Measurements from ENCODE around the gene TANC1.

TANC1 gene

DNA sequence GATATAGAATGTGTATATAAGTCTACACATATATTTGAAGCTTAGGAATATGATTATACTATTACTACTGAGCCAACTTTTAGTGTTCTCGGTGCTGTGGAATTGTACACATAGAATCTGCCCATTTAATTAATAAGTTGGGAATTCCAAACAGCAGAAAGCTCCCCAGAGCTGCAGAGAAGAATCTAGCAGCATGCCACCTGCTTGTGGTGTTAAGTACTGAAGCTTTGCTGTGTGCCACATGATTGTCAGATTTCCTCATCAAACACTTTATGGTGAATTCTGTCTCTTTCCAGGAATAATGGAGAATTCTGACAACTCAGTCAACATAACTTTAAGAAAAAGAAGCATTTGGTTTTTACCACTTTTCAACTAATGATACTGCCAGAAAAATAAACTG, 200.3 kb downstream of the TANC1 start:
- no peak for DNase-seq (ENCODE audit: low read depth)
- TF ChIP-seq, protein P1, sequence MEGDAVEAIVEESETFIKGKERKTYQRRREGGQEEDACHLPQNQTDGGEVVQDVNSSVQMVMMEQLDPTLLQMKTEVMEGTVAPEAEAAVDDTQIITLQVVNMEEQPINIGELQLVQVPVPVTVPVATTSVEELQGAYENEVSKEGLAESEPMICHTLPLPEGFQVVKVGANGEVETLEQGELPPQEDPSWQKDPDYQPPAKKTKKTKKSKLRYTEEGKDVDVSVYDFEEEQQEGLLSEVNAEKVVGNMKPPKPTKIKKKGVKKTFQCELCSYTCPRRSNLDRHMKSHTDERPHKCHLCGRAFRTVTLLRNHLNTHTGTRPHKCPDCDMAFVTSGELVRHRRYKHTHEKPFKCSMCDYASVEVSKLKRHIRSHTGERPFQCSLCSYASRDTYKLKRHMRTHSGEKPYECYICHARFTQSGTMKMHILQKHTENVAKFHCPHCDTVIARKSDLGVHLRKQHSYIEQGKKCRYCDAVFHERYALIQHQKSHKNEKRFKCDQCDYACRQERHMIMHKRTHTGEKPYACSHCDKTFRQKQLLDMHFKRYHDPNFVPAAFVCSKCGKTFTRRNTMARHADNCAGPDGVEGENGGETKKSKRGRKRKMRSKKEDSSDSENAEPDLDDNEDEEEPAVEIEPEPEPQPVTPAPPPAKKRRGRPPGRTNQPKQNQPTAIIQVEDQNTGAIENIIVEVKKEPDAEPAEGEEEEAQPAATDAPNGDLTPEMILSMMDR (IDR thresholded peaks at IDR 0.05; ENCODE audit: low read depth, low read length, missing control alignments), result no peak

DNA sequence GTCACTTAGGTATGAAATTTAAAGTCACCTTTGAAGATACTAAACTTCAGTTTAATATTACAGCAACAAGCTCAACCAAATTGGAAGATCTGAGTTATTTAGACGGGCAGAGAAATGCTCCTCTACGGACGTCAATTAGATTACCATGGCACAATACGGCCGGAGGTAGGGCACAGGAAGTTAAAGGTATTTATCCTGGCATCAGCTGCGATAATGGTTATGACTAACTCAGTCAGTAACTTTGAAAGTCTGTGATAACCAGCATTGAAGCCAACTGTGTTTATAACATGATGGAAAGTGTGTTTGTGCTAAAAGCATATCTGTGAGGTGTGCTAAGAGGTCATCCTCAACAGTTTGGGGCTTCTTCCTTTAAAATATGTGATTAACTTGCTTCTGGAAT, 200.7 kb downstream of the TANC1 start:
- no peak overlapping the region for H3K4me3 ChIP-seq (ENCODE audit: low read depth, low read length)
- DNase-seq (ENCODE audit: low read depth), result no peak
- TF ChIP-seq, protein P1 (IDR thresholded peaks at IDR 0.05; ENCODE audit: low read depth, low read length, missing control alignments), result no peak

More for the DNA sequence above, 200.3 kb downstream of the TANC1 start:
- H3K4me3 ChIP-seq (ENCODE audit: low read depth, low read length), result no peak overlapping the region

DNA sequence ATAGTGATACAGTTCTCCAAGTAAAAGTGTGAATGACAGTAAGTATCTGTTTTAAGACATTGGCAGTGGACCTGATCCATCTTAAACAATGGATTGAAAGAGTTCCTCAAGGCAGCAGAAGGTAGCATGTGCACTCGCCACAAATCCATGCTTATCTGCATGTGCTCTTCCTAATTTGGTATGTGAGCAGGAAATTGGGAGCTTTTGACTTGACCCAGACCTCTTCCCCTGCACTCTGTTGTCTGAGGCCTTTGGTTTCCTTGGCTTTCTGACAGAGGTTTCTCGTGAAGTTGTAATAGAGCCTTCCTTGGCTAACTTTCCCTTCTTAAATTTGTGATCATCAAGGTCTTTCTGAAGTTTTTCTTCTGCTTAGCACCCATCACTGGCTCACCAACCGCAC, 204.0 kb downstream of the TANC1 start:
- TF ChIP-seq, protein P1 (IDR thresholded peaks at IDR 0.05; ENCODE audit: low read depth, low read length, missing control alignments), result no peak
- H3K4me3 ChIP-seq (ENCODE audit: low read depth, low read length), result no peak overlapping the region
- DNase-seq (ENCODE audit: low read depth), result no peak

DNA sequence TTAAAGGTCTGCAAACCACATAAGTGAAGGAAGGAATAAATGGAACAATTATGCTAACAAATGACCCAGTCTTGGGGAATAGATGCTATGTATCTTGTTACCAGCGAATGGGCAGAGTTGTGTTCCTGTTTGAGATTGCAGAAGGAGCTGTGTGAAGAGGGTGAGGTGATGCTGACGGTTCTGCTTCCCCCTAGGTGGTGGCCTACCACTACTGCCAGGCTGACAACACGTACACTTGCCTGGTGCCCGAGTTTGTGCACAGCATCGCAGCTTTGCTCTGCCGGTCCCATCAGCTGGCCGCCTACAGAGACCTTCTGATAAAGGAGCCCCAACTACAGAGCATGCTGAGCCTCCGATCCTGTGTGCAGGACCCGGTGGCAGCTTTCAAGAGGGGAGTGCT, 206.3 kb downstream of the TANC1 start:
- DNase-seq (ENCODE audit: low read depth), result no peak
- H3K4me3 ChIP-seq (ENCODE audit: low read depth, low read length), result no peak overlapping the region
- TF ChIP-seq, protein P1 (IDR thresholded peaks at IDR 0.05; ENCODE audit: low read depth, low read length, missing control alignments), result no peak

DNA sequence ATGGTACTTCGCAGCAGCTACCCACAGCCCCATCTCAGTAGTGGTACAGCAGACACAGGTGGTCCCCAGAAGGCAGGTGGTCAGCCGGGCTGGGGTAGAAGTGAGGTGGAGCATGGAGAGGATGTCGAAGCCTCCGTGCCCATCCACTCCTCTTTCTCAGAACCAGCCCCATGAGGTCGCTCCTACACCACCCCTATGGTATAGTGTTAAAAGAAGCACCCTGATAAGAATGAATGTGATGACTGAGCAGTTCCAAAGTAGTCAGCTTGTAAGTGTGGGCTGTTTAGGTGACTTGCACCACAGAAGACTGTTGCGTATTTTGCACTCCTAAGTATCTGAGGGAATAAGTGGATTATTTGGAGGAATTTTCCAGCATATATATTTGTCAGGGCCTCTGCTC, 206.7 kb downstream of the TANC1 start:
- TF ChIP-seq, protein P1 (IDR thresholded peaks at IDR 0.05; ENCODE audit: low read depth, low read length, missing control alignments), result no peak
- no peak for DNase-seq (ENCODE audit: low read depth)
- H3K4me3 ChIP-seq (ENCODE audit: low read depth, low read length), result no peak overlapping the region

DNA sequence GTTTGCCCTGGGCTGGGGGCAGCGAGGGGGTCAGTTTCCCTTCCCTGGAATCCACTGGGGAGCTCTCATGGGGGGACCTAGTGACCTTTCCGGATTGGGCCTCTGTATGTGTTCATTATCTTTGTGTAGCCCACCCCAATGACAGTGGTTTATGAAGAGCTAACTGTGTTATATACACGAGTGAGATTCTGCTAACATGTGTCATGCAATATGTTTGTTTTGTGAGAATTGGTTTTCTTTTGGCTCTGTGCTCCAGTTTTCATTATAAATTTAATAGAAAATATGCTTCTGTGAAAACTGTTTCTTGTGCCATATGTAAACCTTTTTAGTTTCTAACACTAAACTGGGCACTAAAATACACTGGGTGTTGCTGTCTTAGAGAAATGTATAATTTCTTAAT, 207.5 kb downstream of the TANC1 start:
- TF ChIP-seq, protein P1 (IDR thresholded peaks at IDR 0.05; ENCODE audit: low read depth, low read length, missing control alignments), result no peak
- H3K4me3 ChIP-seq (ENCODE audit: low read depth, low read length), result no peak overlapping the region
- no peak for DNase-seq (ENCODE audit: low read depth)

DNA sequence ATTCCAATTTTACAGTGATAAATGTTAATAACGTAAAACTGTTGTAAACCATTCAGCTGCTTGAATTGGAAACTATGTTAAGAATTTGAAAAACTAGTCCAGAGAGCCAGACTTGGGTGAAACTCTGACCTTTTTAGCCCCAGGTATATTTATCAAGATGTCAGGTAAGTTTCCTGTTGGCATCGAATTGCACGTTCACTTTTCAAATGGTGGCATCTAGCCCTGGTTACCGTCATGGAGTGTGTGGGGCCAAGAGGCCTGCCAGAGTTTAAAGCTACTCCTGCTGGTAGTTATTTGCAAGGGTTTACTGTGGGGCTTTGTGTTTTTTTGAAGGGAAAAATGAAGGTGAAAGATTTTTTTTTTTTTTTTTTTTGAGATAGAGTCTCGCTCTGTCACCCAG, 208.1 kb downstream of the TANC1 start:
- no peak overlapping the region for H3K4me3 ChIP-seq (ENCODE audit: low read depth, low read length)
- TF ChIP-seq, protein P1 (IDR thresholded peaks at IDR 0.05; ENCODE audit: low read depth, low read length, missing control alignments), result no peak
- DNase-seq (ENCODE audit: low read depth), result no peak

Data from GM12864 (cell line).